Epidermal melanocyte (primary cell): ENCODE measurements around the gene TYW1B.
"Not testable (repeated sequence)": the region's sequence is repeated elsewhere in the genome, so short reads cannot be mapped to it uniquely, and the experiment has no call there.

ENCODE experiments used
- DNase-seq: peaks from one replicate; pipeline ENCODE4 v3.0.0; 2011; ENCODE audit warnings: low spot score; ENCODE audit not compliant: insufficient read length

The TYW1B gene

DNA sequence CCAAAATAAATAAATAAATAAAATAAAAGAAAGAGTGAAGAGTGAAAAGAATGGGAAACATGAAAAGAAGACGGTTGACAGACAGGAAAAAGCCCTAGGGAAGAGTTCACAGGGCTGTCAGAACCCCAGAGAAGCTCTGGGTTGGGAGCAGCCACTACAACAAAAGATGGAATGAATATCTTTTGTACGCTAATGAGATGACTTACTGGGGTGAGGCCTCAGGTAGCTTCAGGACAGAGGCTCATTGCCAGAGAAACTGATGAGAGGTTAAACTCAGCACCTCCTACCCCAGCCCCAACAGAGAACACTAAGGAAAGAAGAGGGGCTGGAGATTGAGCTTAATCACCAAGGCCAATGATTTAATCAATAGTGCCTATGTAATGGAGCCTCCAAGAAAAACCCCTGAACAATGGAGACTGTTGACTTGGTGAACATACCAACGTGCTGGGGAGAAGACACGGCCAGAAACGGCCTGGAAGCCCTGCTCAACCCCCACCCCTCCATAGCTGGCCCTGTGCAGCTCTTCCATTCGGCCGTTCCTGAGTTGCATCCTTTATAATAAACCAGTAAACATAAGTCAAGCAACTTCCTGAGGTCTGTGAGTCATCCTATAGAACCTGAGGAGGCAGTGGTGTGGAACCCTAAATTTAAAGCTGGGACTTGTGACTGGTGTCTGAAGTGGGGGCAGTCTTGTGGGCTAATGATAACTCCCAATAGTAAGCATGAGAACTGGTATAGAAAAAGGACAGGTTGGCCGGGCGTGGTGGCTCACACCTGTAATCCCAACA lies 11.4 kb downstream of the TYW1B start:
- not testable (repeated sequence) for DNase-seq

GRCh38 chr7:72810437-72810836 lies 17.6 kb downstream of the TYW1B start:
- not testable (repeated sequence) for DNase-seq

DNA sequence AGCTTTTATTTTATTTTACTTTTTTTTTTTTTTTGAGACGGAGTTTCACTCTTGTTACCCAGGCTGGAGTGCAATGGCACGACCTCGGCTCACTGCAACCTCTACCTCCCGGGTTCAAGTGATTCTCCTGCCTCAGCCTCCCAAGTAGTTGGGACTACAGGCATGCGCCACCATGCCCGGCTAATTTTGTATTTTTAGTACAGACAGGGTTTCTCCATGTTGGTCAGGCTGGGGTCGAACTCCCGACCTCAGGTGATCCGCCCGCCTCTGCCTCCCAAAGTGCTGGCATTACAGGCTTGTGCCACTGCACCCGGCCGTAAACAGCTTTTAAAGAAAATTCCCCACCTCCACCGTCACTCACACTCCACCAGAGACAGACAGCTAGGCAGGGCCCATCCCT lies 19.5 kb downstream of the TYW1B start:
- not testable (repeated sequence) for DNase-seq

DNA sequence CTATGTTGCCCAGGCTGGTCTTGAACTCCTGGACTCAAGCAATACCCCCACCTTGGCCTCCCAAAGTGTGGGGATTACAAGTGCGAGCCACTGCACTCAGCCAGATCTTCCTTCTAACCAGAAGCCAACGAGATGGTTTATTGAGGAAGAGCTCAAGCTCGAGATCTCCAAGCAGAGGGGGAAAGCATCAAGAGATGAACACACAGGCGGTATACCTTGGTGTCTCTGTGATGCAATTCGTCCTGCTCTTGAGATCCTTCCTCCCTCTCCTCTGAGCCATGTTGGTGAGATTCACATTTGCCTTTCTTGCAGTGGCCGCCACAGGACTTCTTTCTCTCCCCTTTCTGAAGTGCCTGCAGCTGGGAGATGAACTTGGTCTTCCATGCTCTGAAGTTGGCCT lies 21.1 kb downstream of the TYW1B start:
- not testable (repeated sequence) for DNase-seq

GRCh38 chr7:72805526-72806494 lies 22.2 kb downstream of the TYW1B start:
- no peak for DNase-seq

DNA sequence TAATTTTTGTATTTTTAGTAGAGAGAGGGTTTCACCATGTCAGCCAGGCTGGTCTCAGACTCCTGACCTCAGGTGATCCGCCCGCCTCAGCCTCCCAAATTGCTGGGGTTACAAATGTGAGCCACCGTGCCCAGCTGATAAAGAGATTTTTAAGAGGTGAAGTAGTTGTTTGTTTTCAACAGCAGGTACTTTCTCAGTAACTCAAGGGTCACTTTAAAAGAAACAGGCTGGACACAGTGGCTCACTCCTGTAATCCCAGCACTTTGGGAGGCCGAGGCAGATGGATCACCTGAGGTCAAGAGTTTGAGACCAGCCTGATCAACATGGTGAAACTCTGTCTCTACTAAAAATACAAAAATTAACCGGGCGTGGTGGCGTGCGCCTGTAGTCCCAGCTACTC lies 24.2 kb downstream of the TYW1B start:
- DNase-seq: not testable (repeated sequence)

DNA sequence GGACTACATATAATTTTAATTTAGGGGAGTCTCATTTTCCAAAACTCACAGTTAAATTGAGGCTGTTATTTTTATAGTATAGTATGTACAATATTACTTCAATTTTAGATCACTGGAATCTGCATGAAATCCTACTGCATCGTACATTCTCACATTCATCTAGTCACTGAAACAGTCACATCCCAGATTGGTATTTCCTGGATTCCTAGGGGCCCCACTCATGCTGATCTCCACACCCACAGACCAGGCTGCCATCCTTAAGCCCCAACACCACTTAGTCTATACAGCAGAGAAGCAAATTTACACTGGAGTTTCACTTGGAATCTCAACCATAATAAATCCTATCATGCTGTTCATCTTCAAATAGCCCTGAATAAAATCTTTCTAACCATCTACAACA lies 26.4 kb downstream of the TYW1B start:
- DNase-seq: not testable (repeated sequence)

DNA sequence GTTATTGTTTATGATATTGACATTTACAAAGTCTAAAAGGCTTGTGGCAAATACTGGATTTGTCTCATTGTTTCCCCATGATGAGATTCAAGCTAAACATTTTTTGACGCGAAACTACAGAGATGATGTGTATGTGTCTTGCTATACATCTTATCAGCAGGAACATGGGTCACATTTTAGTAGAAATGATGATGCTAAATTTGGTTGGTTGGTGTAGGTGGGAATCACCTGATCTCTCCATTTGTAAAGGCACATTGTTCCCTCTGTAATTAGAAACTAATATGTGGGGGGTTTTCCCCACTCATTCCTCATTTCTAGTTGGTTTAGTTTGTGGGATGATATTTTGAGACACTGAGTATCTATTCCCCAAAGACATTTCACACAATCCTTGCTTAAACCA lies 32.6 kb downstream of the TYW1B start:
- DNase-seq: not testable (repeated sequence)

- no peak for DNase-seq
These were observed 34.2 kb downstream of the TYW1B start for GRCh38 chr7:72793791-72794190.

GRCh38 chr7:72790698-72791060 lies 37.3 kb downstream of the TYW1B start:
- DNase-seq: not testable (repeated sequence)

DNA sequence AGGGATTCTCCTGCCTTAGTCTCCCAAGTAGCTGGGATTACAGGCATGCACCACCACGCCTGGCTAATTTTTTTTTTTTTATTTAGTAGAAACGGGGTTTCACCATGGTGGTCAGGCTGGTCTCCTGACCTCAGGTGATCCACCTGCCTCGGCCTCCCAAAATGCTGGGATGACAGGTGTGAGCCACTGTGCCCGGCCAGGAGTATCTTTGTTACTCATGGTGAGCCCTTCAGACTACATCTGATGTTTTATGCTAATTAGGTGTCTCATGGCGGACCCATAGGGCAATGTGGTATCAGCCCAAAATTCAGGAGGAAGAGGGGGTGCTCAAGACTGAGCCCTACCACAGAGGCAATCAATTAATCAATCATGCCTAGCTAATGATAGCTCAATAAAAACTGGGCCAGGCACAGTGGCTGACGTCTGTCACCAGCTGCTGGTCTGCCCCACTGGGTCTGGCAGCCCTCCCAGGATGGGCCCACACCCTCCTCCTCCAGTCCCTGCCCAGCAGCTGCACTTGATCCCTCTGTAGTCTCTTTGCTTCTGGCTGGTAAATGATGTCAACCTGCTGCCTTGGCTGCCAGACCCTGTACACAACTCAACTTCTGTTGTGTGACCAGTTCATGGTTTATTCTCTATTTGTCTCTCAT lies 37.8 kb downstream of the TYW1B start:
- DNase-seq: not testable (repeated sequence)

GRCh38 chr7:72785166-72785955 lies 42.6 kb downstream of the TYW1B start:
- DNase-seq: no peak

GRCh38 chr7:72783601-72784370 lies 44.2 kb downstream of the TYW1B start:
- not testable (repeated sequence) for DNase-seq

GRCh38 chr7:72781631-72782030 lies 46.4 kb downstream of the TYW1B start:
- DNase-seq: no peak

- no peak for DNase-seq
These were observed 46.8 kb downstream of the TYW1B start for GRCh38 chr7:72781161-72781560.

GRCh38 chr7:72780289-72780894 lies 47.6 kb downstream of the TYW1B start:
- not testable (repeated sequence) for DNase-seq

- not testable (repeated sequence) for DNase-seq
These were observed 50.8 kb downstream of the TYW1B start for GRCh38 chr7:72777167-72777566.

DNA sequence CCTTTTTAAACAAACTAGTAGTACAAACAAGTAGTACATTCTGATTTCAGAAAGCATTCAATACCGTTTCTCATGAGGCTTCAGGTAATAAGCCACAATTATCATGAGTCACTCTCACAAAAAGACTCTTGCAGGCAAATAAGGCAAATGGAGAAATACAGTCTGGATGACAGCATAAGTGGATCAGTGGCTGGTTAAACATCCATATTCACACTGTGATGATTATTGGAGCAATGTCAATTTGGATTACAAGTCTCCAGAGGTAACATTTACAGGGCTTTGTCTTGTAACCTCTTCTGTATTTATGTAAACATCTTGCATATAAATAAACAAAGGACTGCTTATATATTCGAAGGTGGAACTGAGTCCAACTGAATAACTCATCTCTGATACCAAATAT lies 55.4 kb downstream of the TYW1B start:
- not testable (repeated sequence) for DNase-seq

GRCh38 chr7:72766994-72767393 lies 61.0 kb downstream of the TYW1B start:
- DNase-seq: not testable (repeated sequence)

DNA sequence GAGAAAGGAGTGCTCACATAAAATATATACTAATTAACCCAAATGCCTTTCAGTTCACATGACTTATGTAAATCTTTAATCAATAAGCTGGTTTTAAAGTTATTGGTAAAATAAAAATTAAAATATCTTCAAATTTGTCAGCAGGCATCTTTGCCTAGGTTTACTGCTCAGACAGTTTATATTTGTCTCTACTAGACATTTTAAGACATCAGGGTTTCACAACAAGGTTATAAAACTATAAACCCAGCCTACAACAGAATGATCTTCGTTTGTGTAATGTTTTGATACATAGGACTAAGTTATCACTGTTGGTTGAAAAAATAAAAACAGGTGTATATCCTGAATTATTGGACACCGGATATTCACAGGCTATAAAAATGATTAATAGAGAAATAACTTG lies 67.4 kb downstream of the TYW1B start:
- DNase-seq: no peak
